Measurements from ENCODE around the gene TPPP3. TPM values are rescaled to one million over a fixed set of nuclear protein-coding genes. Genes with fewer than 3 reads are reported as not detected.

Gene TPPP3
- total RNA-seq, 1 experiment from 2014 or later = 0.28 TPM

- no peaks in the 10 kb centered on the region for H3K27me3 ChIP-seq (replicated peaks; ENCODE audit: insufficient read depth, low read depth, low read length, poor library complexity)
- H3K9me3 ChIP-seq (ENCODE audit: low read depth, low read length, poor library complexity, severe bottlenecking) = no peaks in the 10 kb centered on the region
- ChIA-PET POLR2A (ENCODE audit: low non-redundant PET) (no interaction called here), CTCF (interaction anchor here (1.4 kb wide), 1 partner anchor 15 kb away, joined by 3 read pairs; no protein-coding TSS in a partner anchor)
- TF ChIP-seq CTCF (conservative IDR thresholded peaks at IDR 0.05; ENCODE audit: low read depth, low read length) (no peak), EZH2 (IDR thresholded peaks at IDR 0.05; ENCODE audit: borderline replicate concordance, low read depth, low read length, poor library complexity, severe bottlenecking) (no peak)
- H3K36me3 ChIP-seq (ENCODE audit: insufficient read depth, low read length, poor library complexity, severe bottlenecking) = no peaks in the 10 kb centered on the region
- no peak overlapping the region for H3K4me3 ChIP-seq (ENCODE audit: low read depth, low read length, poor library complexity, severe bottlenecking)
- no peak for DNase-seq (ENCODE audit: low spot score)
- no peaks in the 10 kb centered on the region for H3K4me1 ChIP-seq (ENCODE audit: insufficient read depth, low read length, poor library complexity, severe bottlenecking)
- no TSS peak for BruUV-seq (replicated peaks)
- intact Hi-C loops (cut with micrococcal nuclease; ENCODE audit: unreplicated experiment) = no loop called here
- no peak overlapping the region for H3K27ac ChIP-seq (ENCODE audit: low read depth, low read length, poor library complexity, severe bottlenecking)
Observed at GRCh38 chr16:67441271-67441753, 48.0 kb upstream of the TPPP3 start.

- intact Hi-C loops (cut with micrococcal nuclease; ENCODE audit: unreplicated experiment) = no loop called here
- Histone ChIP-seq H3K9me3 (ENCODE audit: low read depth, low read length, poor library complexity, severe bottlenecking) (no peaks in the 10 kb centered on the region), H3K4me1 (ENCODE audit: insufficient read depth, low read length, poor library complexity, severe bottlenecking) (no peaks in the 10 kb centered on the region), H3K27ac (ENCODE audit: low read depth, low read length, poor library complexity, severe bottlenecking) (no peak overlapping the region), H3K36me3 (ENCODE audit: insufficient read depth, low read length, poor library complexity, severe bottlenecking) (no peaks in the 10 kb centered on the region), H3K27me3 (replicated peaks; ENCODE audit: insufficient read depth, low read depth, low read length, poor library complexity) (no peaks in the 10 kb centered on the region), H3K4me3 (ENCODE audit: low read depth, low read length, poor library complexity, severe bottlenecking) (no peak overlapping the region)
- no peak for DNase-seq (ENCODE audit: low spot score)
- CTCF ChIA-PET = interaction anchor here (1.1 kb wide), 1 partner anchor 27 kb away, joined by 3 read pairs; no protein-coding TSS in a partner anchor
- no peak for TF ChIP-seq CTCF (conservative IDR thresholded peaks at IDR 0.05; ENCODE audit: low read depth, low read length)
- no peak for TF ChIP-seq EZH2 (IDR thresholded peaks at IDR 0.05; ENCODE audit: borderline replicate concordance, low read depth, low read length, poor library complexity, severe bottlenecking)
- BruUV-seq (replicated peaks) = no TSS peak
- POLR2A ChIA-PET (ENCODE audit: low non-redundant PET) = no interaction called here
Observed at GRCh38 chr16:67438824-67439393, 45.6 kb upstream of the TPPP3 start.

GRCh38 chr16:67438098-67438791 is 44.9 kb upstream of the TPPP3 start:
- Histone ChIP-seq H3K4me3 (ENCODE audit: low read depth, low read length, poor library complexity, severe bottlenecking) (no peak overlapping the region), H3K4me1 (ENCODE audit: insufficient read depth, low read length, poor library complexity, severe bottlenecking) (no peaks in the 10 kb centered on the region), H3K27me3 (replicated peaks; ENCODE audit: insufficient read depth, low read depth, low read length, poor library complexity) (no peaks in the 10 kb centered on the region), H3K36me3 (ENCODE audit: insufficient read depth, low read length, poor library complexity, severe bottlenecking) (no peaks in the 10 kb centered on the region), H3K27ac (ENCODE audit: low read depth, low read length, poor library complexity, severe bottlenecking) (no peak overlapping the region), H3K9me3 (ENCODE audit: low read depth, low read length, poor library complexity, severe bottlenecking) (no peaks in the 10 kb centered on the region)
- TF ChIP-seq CTCF (conservative IDR thresholded peaks at IDR 0.05; ENCODE audit: low read depth, low read length) = no peak
- TF ChIP-seq EZH2 (IDR thresholded peaks at IDR 0.05; ENCODE audit: borderline replicate concordance, low read depth, low read length, poor library complexity, severe bottlenecking) = no peak
- TSS peak; percentile 87 for BruUV-seq (replicated peaks)
- CTCF ChIA-PET = interaction anchor here (1.1 kb wide), 1 partner anchor 28 kb away, joined by 3 read pairs; no protein-coding TSS in a partner anchor
- POLR2A ChIA-PET (ENCODE audit: low non-redundant PET) = no interaction called here
- intact Hi-C loops (cut with micrococcal nuclease; ENCODE audit: unreplicated experiment) = no loop called here
- no peak for DNase-seq (ENCODE audit: low spot score)
